Measurements from ENCODE around the gene DPEP1. TPM values are rescaled to one million over a fixed set of nuclear protein-coding genes. Genes with fewer than 3 reads are reported as not detected.

The DPEP1 gene
- total RNA-seq, 2 donors from 2014 or later: 0.79 TPM; not detected in 1

Other genes with a start within 250 kb of the DPEP1 start
- gene ANKRD11, start 123.1 kb upstream of the DPEP1 start, total RNA-seq: 100 to 1,000 TPM in 1 of 2 donors, 10 to 100 TPM in 1; 95.0 to 110 TPM
- gene SPG7, start 105.2 kb upstream of the DPEP1 start, total RNA-seq: 10 to 100 TPM; 64.1 to 65.2 TPM
- 1,000 to 10,000 TPM; 1,338 to 1,459 TPM for gene RPL13, start 53.0 kb upstream of the DPEP1 start, total RNA-seq
- under 1 TPM in 1 of 2 donors, not detected in 1; 0.71 TPM for gene CPNE7, start 37.9 kb upstream of the DPEP1 start, total RNA-seq
- 10 to 100 TPM; 47.1 to 59.8 TPM for gene CHMP1A, start 44.1 kb downstream of the DPEP1 start, total RNA-seq
- gene SPATA33, start 44.2 kb downstream of the DPEP1 start, total RNA-seq: 1 to 10 TPM; 5.0 to 5.8 TPM
- 10 to 100 TPM; 33.7 to 37.5 TPM for gene CDK10, start 73.0 kb downstream of the DPEP1 start, total RNA-seq
- gene SPATA2L, start 88.1 kb downstream of the DPEP1 start, total RNA-seq: 10 to 100 TPM in 1 of 2 donors, 1 to 10 TPM in 1; 7.9 to 13.0 TPM
- gene VPS9D1, start 107.3 kb downstream of the DPEP1 start, total RNA-seq: 10 to 100 TPM in 1 of 2 donors, 1 to 10 TPM in 1; 8.4 to 11.8 TPM
- 10 to 100 TPM; 16.4 to 17.4 TPM for gene ZNF276, start 107.9 kb downstream of the DPEP1 start, total RNA-seq
- 1 to 10 TPM; 3.0 to 5.0 TPM for gene FANCA, start 203.0 kb downstream of the DPEP1 start, total RNA-seq
- gene SPIRE2, start 214.8 kb downstream of the DPEP1 start, total RNA-seq: 1 to 10 TPM in 1 of 2 donors, under 1 TPM in 1; 0.33 to 1.0 TPM